ENCODE measurements around the gene CCDC7. TPM values are rescaled to one million over a fixed set of nuclear protein-coding genes. Genes with fewer than 3 reads are reported as not detected.
"Not testable (repeated sequence)": the region's sequence is repeated elsewhere in the genome, so short reads cannot be mapped to it uniquely, and the experiment has no call there.

The CCDC7 gene
- polyA plus RNA-seq, 3 donors: 0.67 to 1.5 (median 1.2) TPM

DNA sequence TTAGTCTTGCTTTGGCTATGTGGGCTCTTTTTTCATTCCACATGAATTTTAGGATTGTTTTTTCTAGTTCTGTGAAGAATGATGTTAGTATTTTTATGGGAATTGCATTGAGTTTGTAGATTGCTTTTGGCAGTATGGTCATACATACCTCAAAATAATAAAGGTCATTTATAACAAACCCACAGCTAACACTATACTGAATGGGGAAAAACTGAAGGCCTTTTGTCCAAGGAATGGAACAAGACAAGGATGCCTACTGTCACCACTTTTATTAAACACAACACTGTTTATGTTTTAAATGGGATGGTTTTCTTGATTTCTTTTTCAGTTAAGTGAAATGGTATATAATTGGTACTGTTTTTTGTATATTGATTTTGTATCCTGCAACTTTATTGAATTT lies 84.3 kb downstream of the CCDC7 start:
- no peak overlapping the region for H3K27ac ChIP-seq (ENCODE audit: low read depth, low read length)

DNA sequence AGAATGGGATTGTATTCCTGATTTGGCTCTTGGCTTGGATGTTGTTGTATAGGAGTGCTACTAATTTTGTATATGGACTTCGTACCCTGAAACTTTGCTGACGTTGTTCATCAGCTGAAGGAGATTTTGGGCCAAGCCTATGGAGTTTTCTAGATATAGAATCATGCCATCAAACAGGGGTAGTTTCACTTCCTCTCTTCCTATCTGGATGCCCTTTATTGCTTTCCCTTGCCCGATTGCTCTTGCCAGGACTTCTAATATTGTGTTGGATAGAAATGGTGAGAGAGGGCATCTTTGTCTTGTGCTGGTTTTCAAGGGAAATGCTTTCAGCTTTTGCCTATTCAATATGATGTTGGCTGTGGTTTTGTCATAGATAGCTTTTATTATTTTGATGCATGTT lies 92.3 kb downstream of the CCDC7 start:
- WGBS, 3 donors: 87 to 88% (median 88%) methylated on average over 3 of the region's 3 CpGs
- H3K27ac ChIP-seq (ENCODE audit: low read depth, low read length): no peak overlapping the region

DNA sequence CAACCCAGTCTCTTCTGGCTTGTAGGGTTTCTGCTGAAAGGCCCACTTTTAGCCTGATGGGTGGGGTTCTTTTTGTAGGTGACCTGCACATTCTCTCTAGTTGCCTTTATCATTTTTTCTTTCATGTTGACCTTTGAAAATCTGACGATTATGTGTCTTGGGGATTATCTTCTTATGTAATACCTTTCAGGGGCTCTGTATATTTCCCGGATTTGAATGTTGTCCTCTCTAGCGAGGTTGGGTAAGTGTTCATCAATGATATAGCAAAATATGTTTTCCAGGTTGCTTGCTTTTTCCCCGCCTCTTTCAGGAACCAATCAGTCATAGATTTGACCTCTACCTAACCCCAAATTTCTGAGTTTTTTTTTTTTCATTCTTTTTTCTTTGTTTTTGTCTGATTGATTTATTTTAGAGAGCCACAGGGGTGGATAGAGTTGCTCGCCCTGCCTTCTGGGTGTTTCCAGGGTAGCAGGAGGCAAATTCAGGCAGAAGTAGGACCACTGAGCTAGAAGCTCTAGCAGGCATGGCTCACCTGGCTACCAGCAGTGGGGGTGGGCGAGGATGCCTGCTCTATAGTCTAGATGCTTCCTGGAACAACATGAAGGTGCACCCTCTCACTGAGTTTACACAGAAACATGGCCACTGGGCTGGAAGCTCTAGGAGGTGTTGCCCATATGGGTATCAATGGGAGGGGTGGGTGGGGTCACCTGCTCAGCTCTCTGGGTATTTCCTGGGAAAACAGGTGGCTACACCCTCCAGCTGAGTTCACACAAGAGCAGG lies 94.9 kb downstream of the CCDC7 start:
- H3K27ac ChIP-seq (ENCODE audit: low read depth, low read length): no peak overlapping the region
- WGBS, 3 donors: 93 to 96% (median 94%) methylated on average over 6 of the region's 6 CpGs

DNA sequence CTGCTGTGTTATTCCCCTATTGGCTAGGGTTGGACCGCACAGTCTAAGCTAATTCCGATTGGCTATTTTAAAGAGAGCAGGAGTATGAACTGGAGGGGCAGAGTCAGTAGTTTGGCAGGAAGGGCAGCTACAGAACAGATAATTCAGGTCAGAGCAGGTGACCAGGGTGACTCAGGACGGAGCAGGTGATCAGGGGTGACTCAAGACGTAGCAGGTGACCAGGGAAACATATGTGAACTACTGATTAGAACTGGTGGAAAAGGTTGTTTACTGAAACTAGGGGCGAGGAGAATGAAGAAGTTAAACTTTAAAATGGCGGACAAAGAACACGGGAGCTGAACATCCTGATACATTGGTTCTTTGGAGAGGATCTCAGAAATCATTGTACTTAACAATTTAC lies 102.3 kb downstream of the CCDC7 start:
- H3K27ac ChIP-seq (ENCODE audit: low read depth, low read length): no peak overlapping the region
- 94 to 97% (median 96%) methylated on average over 7 of the region's 7 CpGs for WGBS, 3 donors

DNA sequence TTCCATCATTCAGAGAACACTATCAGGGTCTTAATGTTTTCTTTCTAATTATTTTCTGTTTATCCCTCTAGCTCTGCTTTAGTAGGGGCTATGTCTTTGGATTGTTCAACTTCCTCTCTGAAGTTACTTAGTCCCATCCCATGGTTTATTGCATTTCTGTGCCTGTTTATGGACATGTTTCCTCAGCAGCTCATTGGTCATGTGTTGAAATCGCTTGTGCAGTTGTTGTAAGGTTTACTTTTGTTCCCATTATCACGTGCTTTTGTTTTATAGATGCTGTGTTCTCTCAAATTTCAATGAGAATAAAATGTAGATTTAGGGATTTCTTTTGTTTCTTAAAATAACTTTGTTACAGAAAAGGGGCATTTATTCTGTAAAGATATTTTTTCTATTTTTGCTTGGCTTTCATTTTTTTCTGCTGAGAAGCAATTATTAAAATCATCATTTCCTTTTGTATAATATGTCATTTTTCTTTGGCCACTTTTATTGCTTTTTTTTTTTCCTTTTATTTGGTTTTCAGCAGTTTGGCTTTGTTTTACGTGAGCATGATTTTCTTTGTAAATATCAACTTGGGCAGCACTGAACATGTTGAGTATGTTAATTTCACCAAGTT lies 110.9 kb downstream of the CCDC7 start:
- WGBS, 3 donors: 78 to 96% (median 81%) methylated on average over 3 of the region's 3 CpGs
- H3K27ac ChIP-seq (ENCODE audit: low read depth, low read length): no peak overlapping the region

DNA sequence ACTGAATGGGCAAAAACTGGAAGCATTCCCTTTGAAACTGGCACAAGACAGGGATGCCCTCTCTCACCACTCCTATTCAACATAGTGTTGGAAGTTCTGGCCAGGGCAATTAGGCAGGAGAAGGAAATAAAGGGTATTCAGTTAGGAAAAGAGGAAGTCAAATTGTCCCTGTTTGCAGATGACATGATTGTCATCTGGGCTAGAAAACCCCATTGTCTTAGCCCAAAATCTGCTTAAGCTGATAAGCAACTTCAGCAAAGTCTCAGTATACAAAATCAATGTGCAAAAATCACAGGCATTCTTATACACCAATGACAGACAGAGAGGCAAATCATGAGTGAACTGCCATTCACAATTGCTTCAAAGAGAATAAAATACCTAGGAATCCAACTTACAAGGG lies 116.8 kb downstream of the CCDC7 start:
- H3K27ac ChIP-seq (ENCODE audit: low read depth, low read length): not testable (repeated sequence)

DNA sequence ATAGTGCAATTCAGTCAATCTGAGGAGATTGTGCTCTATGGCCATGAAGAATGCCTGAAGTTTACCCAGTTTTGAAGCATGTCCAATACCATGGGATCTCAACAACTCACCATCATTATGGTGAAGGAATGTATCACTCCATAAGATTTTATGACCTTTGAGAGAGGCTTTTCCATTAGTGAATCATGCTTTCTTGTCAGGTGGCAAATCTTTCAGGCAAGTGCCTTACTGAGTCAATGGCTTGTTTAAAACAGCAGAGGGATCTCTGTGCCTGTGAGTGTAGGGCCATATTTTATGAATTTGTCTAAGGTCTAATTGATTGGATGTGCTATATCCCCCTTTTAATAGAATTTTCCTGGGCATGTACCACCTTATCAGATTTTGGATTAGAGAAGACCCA lies 131.5 kb downstream of the CCDC7 start:
- no peak overlapping the region for H3K27ac ChIP-seq (ENCODE audit: low read depth, low read length)

DNA sequence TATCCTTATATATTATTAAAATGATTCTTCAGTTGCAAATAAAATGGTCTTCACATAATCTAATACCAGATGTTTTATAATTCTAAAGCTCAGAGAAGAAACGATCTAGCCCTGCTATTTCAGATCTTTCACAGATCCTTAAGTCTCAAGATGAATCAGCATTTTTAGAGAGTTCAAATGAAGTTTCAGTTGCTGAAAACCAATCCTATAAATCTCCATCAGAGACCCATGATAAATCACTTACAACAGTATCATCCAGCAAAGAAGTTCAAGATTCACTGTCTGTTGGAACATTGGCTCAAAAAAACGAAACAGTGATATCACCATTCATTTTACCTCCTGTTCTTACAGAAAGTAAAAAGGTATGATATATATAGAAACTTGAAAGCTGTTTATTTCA lies 137.0 kb downstream of the CCDC7 start:
- WGBS, 3 donors: 57 to 79% (median 58%) methylated on average over 2 of the region's 2 CpGs

DNA sequence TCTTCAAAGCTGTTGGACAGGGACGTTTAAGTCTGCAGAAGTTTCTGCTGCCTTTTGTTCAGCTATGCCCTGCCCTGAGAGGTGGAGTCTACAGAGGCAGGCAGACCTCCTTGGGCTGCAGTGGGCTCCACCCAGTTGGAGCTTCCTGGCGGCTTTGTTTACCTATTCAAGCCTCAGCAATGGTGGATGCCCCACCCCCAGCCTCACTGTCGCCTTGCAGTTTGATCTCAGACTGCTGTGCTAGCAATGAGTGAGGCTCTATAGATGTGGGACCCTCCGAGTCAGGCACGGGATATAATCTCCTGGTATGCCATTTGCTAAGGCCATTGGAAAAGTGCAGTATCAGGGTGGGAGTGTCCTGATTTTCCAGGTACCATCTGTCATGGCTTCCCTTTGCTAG lies 152.1 kb downstream of the CCDC7 start:
- 75 to 93% (median 93%) methylated on average over 5 of the region's 5 CpGs for WGBS, 3 donors
- H3K27ac ChIP-seq (ENCODE audit: low read depth, low read length): not testable (repeated sequence)

More for the DNA sequence above, 137.0 kb downstream of the CCDC7 start:
- H3K27ac ChIP-seq (ENCODE audit: low read depth, low read length): no peak overlapping the region

DNA sequence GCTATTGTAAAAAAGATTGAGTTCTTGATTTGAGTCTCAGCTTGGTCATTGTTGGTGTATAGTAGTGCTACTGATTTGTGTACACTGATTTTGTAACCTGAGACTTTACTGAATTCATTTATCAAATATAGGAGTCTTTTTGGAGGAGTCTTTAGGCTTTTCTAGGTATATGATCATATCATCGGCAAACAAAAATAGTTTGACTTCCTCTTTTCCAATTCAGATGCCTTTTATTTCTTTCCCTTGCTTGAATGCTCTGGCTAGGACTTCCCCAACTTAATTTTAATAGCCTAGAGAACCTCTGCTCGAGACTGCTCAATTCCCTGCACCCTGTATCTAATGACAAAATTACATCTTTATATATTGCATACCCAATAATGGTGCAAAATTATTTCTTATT lies 154.4 kb downstream of the CCDC7 start:
- 76 to 85% (median 81%) methylated on average over 2 of the region's 2 CpGs for WGBS, 3 donors
- H3K27ac ChIP-seq (ENCODE audit: low read depth, low read length): no peak overlapping the region

DNA sequence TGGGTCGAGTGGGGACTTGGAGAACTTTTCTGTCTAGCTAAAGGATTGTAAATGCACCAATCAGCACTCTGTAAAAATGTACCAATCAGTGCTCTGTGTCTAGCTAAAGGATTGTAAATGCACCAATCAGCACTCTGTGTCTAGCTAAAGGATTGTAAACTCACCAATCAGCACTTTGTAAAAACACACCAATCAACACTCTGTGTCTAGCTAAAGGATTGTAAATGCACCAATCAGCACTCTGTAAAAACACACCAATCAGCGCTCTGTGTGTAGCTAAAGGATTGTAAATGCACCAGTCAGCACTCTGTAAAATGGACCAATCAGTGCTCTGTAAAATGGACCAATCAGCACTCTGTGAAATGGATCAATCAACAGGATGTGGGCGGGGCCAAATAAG lies 155.6 kb downstream of the CCDC7 start:
- not testable (repeated sequence) for H3K27ac ChIP-seq (ENCODE audit: low read depth, low read length)
- WGBS, 3 donors: 82 to 85% (median 84%) methylated on average over 3 of the region's 3 CpGs

DNA sequence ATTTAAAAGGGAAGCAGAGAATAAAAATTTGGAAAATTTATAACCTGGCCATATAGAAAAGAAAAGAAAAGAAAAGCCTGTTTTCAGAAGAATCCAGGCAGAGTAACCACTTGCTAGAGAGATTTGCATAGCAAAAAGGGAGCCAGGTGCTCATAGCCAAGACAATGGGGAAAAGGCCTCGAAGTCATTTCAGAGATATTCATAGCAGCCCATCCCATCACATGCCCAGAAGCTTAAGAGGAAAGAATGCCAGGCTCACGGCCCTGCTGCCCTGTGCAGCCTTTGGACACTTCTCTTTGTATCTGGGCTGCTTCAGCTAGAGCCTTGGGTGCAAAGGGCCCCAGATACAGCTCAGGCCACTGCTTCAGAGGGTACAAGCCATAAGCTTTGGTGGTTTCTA lies 159.8 kb downstream of the CCDC7 start:
- WGBS, 3 donors: 83 to 93% (median 83%) methylated on average over 2 of the region's 2 CpGs
- H3K27ac ChIP-seq (ENCODE audit: low read depth, low read length): no peak overlapping the region

DNA sequence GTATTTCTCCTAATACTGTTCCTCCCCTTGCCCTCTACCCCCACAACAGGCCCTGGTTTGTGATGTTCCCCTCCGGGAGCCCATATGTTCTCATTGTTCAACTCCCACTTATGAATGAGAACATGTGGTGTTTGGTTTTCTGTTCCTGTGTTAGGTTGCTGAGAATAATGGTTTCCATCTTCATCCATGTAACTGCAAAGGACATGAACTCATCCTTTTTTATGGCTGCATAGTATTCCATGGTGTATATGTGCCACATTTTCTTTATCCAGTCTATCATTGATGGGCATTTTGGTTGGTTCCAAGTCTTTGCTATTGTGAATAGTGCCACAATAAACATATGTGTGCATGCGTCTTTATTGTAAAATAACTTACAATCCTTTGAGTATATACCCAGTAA lies 164.6 kb downstream of the CCDC7 start:
- not testable (repeated sequence) for H3K27ac ChIP-seq (ENCODE audit: low read depth, low read length)
- 96 to 100% (median 99%) methylated on average over 2 of the region's 2 CpGs for WGBS, 3 donors

DNA sequence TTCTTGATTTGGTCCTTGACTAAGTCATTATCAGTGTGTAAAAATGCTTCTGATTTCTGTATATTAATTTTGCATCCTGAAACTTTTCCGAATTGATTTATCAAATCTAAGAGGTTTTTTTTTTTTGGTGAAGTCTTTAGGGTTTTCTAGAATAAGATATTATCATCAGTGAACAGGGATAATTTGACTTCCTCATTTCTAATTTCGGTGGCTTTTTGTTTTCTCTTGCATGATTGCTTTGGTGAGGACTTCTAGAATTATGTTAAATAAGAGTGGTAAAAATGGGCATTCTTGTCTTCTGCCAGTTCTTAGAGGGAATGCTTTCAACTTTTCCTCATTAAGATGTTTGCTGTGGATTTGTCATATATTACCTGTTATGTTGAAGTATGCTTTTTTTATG lies 170.5 kb downstream of the CCDC7 start:
- no peak overlapping the region for H3K27ac ChIP-seq (ENCODE audit: low read depth, low read length)
- WGBS, 3 donors: 84 to 88% (median 87%) methylated on average over 2 of the region's 2 CpGs

DNA sequence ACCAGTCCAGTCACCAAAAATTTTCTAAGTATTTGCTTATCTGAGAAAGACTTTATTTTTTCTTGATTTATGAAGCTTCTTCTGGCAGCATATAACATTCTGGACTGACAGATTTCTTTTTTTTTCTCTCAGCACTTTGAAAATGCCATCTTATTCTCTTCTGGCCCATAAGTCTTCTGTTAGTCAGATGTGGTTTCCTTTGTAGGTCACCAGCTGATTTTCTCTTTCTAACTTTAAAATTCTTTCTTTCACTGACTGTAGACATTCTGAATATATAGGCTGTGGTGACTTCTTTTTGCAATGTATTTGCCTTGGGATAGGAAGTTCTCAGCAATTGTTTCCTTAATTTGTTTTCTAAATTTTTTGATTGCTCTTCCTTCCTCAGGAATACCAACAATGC lies 172.5 kb downstream of the CCDC7 start:
- no peak overlapping the region for H3K27ac ChIP-seq (ENCODE audit: low read depth, low read length)

DNA sequence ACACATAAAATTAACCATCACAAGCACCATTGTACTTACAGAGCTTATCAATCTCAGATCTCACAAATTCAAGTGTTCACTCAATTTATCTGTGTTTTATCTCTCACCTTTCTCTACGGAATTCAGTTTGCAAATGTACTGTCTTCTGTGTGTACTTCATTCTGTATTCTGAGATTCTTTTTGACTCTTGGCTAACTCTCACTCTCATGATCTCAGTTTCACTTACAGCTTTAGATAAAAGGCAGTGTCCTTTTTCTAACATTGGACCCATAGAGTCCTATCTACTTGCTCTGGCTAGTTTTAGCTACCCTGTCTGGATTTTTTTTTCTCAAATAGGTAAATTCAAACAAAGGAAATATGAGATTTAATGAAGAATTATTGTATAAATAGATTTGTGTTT lies 176.0 kb downstream of the CCDC7 start:
- WGBS, 3 donors: 79 to 87% (median 85%) methylated on average over 1 of the region's 1 CpG
- no peak overlapping the region for H3K27ac ChIP-seq (ENCODE audit: low read depth, low read length)

DNA sequence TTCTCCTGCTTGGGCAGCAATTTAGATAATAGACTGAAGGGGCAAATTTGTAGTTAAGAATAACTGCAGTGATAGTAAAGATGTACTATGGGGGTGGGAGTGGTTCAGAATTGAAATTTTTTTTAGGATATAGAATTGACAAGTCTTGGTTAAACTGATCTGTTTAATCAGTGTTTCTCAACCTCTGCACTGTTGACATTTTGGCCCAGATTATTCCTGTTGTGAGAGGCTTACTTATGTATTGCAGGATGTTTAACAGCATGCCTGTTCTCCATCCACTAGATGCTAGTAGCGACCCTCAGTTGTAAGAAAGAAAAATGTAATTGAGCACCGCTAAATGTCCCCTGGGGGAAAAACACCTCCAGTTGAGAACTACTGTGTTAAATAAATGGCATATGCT lies 176.5 kb downstream of the CCDC7 start:
- WGBS, 3 donors: 80 to 91% (median 87%) methylated on average over 2 of the region's 2 CpGs

DNA sequence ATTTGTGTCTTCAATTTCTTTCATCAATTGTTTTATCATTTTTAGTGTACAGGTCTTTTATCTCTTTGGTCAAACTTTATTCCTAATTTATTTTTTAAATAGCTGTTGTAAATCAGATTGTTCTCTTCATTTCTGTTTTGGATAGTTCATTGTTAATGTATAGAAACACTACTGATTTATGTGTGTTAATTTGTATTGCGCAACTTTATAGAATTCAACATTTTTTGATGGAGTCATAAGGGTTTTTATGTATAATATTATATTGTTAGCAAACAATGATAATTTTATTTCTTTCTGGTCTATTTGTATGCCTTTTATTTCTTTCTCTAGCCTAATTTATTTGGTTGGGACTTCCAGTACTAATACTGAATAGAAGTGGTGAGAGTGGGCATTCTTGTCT lies 181.2 kb downstream of the CCDC7 start:
- no peak overlapping the region for H3K27ac ChIP-seq (ENCODE audit: low read depth, low read length)
- WGBS, 3 donors: 43 to 100% (median 49%) methylated on average over 1 of the region's 1 CpG

More for the DNA sequence above, 176.5 kb downstream of the CCDC7 start:
- no peak overlapping the region for H3K27ac ChIP-seq (ENCODE audit: low read depth, low read length)

DNA sequence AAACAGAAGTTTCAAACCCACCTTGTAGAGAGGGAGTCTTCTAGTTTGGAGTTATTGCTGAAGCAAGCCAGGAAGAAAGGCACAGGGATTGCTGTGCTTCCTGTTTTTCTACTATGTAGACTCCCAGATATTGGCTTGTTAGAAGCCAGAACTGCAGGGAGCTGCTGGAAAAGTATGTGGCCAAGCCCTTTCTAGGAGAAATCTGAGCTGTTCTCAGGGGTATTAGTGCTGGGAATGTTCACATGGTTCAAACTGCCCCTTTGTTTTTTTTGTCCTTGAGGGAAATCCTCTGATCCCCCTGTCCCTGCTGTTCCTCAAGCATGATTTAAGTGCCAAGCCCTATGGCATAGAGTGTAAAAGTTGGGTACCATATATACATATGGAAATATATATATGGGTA lies 184.0 kb downstream of the CCDC7 start:
- H3K27ac ChIP-seq (ENCODE audit: low read depth, low read length): no peak overlapping the region

DNA sequence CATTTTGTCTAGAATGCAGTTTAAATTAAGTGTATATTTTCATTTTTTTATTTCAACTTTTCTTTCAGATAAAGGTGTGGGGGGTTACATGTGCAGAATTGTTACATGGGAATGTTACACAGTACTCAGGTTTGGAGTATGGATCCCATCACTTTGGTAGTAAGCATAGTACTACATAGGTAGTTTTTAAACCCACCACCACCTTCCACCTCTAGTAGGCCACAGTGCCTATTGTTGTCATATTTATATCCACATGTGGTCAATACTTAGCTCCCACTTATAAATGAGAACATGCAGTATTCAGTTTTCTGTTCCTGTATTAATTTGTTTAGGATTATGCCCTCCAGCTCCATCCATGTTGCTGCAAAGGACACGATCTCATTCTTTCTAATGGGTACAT lies 200.6 kb downstream of the CCDC7 start:
- 90 to 95% (median 93%) methylated on average over 1 of the region's 1 CpG for WGBS, 3 donors
- H3K27ac ChIP-seq (ENCODE audit: low read depth, low read length): no peak overlapping the region

Data from adipose tissue (tissue), 3 donors.